GM12892 (cell line): Measurements from ENCODE around the gene MZT2A. TPM values are rescaled to one million over a fixed set of nuclear protein-coding genes. Genes with fewer than 3 reads are reported as not detected.
"Not testable (repeated sequence)": the region's sequence is repeated elsewhere in the genome, so short reads cannot be mapped to it uniquely, and the experiment has no call there.

Experiments used
- DNase-seq: peaks from one replicate; pipeline ENCODE4 v3.0.0; 2011; ENCODE audit not compliant: insufficient read length
- FAIRE-seq: peaks from 2 replicates; lab custom pipeline; 2011; peaks lifted over from hg19 to GRCh38; lab: Jason Lieb, UNC
- POLR2A ChIP-seq: IDR thresholded peaks from 2 replicates; pipeline ENCODE4 v1.6.1; 2011; ENCODE audit warnings: low read depth, low read length, control low read depth
- POLR2AphosphoS5 ChIP-seq: IDR thresholded peaks from 2 replicates; pipeline ENCODE4 v1.6.1; 2011; ENCODE audit warnings: low read depth, low read length, control low read depth
- TAF1 ChIP-seq: IDR thresholded peaks from 2 replicates; pipeline ENCODE4 v1.6.1; 2011; ENCODE audit warnings: low read depth, mild to moderate bottlenecking, control low read depth, low read length, borderline replicate concordance
- polyA plus RNA-seq: library from polyadenylated mRNA; unstranded; fragments of >200 nt; gene quantifications from one replicate; pipeline ENCODE4 v1.2.1, GENCODE V29; 2012; ENCODE audit warnings: missing spikeins, inconsistent platforms; ENCODE audit not compliant: missing spikeins

MZT2A gene
- 32.4 TPM for polyA plus RNA-seq

GRCh38 chr2:131492015-131492417, at the start of gene MZT2A:
Gene MZT2A, minus strand, starts transcription at chr2:131492397. Its CDS starts 21 bp downstream, at chr2:131492376.
- DNase-seq, FAIRE-seq: not testable (repeated sequence)

GRCh38 chr2:131538856-131539255, 46.7 kb upstream of the MZT2A start:
- FAIRE-seq, DNase-seq: not testable (repeated sequence)

- FAIRE-seq, DNase-seq: not testable (repeated sequence)
These were observed 44.6 kb upstream of the MZT2A start for GRCh38 chr2:131536841-131537240.

GRCh38 chr2:131535951-131536826, 44.0 kb upstream of the MZT2A start:
- not testable (repeated sequence) for DNase-seq, FAIRE-seq

- no peak for FAIRE-seq
- no peak for DNase-seq
- TF ChIP-seq TAF1: no peak
- no peak for TF ChIP-seq POLR2AphosphoS5
- no peak for TF ChIP-seq POLR2A
These were observed 43.3 kb upstream of the MZT2A start for GRCh38 chr2:131535526-131535925.

GRCh38 chr2:131534965-131535364, 42.8 kb upstream of the MZT2A start:
- FAIRE-seq: not testable (repeated sequence)

GRCh38 chr2:131534317-131534672, 42.1 kb upstream of the MZT2A start:
- FAIRE-seq, DNase-seq: not testable (repeated sequence)

More at GRCh38 chr2:131534965-131535364, 42.8 kb upstream of the MZT2A start:
- not testable (repeated sequence) for DNase-seq

GRCh38 chr2:131533609-131534316, 41.6 kb upstream of the MZT2A start:
- not testable (repeated sequence) for DNase-seq, FAIRE-seq

GRCh38 chr2:131532723-131533608, 40.8 kb upstream of the MZT2A start:
- DNase-seq, FAIRE-seq: not testable (repeated sequence)

- DNase-seq, FAIRE-seq: not testable (repeated sequence)
These were observed 39.5 kb upstream of the MZT2A start for GRCh38 chr2:131531547-131532185.

- FAIRE-seq: peak; percentile 67
- not testable (repeated sequence) for DNase-seq
These were observed 38.6 kb upstream of the MZT2A start for GRCh38 chr2:131530626-131531344.

GRCh38 chr2:131529864-131530445, 37.8 kb upstream of the MZT2A start:
- not testable (repeated sequence) for FAIRE-seq, DNase-seq

GRCh38 chr2:131528981-131529863, 37.0 kb upstream of the MZT2A start:
- not testable (repeated sequence) for DNase-seq
- peak; percentile 87 for FAIRE-seq

- FAIRE-seq: peak; percentile 93
- DNase-seq: not testable (repeated sequence)
These were observed 35.2 kb upstream of the MZT2A start, which contains the start of gene CCDC74A for GRCh38 chr2:131527131-131528001. Gene CCDC74A, plus strand, starts transcription at chr2:131527888. Its CDS starts 83 bp downstream, at chr2:131527971.

GRCh38 chr2:131525256-131525655, 33.1 kb upstream of the MZT2A start:
- FAIRE-seq, DNase-seq: not testable (repeated sequence)
